HG03460 (cell line): ENCODE results near the gene CTNNBL1.
A peak's percentile ranks its signal among the peaks of the same experiment; 100 is the strongest.

Experiments used
- ATAC-seq: cut with Tn5 transposase; IDR thresholded peaks from one replicate; pipeline ENCODE4 v1.9.1; 2021; ENCODE audit not compliant: unreplicated experiment

The CTNNBL1 gene

GRCh38 chr20:37775200-37775599 is 81.4 kb downstream of the CTNNBL1 start:
- ATAC-seq: no peak

DNA sequence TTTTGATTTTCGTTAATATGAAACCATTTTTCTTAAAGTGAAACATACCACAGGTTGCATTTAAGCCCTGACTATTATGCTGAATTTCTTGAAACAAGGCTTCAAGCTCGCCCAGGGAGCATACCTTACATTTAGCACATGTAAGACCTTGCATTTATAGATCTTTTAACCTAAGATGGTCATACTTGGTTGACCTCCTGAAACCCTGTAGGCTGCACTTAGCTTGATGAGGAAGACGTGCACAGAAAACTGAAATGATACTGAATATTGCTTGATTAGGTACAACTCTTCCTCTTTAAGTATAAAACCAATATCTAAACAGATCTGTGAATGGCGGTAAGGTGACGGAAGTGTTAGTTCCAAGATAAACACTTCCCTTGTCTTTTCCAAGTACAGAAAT is 82.2 kb downstream of the CTNNBL1 start:
- ATAC-seq: no peak

DNA sequence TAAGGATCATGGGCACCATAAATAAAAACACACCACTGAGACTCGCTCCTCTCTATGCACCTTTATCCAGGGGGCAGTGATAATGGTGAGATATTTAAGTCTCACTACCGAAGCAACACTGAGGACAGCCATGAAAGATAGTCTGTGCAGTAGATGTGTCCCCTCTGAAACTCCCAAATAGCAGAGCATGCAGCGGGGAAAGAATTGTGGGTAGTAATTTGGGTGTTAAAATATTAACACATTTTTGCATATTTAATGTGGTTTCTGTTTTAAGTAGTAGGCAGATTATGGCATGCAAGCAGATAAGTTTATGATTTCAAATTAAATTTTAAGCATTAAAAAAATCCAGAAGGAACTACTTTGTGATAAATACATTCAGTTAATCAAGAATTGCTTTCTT is 82.7 kb downstream of the CTNNBL1 start:
- ATAC-seq: no peak

DNA sequence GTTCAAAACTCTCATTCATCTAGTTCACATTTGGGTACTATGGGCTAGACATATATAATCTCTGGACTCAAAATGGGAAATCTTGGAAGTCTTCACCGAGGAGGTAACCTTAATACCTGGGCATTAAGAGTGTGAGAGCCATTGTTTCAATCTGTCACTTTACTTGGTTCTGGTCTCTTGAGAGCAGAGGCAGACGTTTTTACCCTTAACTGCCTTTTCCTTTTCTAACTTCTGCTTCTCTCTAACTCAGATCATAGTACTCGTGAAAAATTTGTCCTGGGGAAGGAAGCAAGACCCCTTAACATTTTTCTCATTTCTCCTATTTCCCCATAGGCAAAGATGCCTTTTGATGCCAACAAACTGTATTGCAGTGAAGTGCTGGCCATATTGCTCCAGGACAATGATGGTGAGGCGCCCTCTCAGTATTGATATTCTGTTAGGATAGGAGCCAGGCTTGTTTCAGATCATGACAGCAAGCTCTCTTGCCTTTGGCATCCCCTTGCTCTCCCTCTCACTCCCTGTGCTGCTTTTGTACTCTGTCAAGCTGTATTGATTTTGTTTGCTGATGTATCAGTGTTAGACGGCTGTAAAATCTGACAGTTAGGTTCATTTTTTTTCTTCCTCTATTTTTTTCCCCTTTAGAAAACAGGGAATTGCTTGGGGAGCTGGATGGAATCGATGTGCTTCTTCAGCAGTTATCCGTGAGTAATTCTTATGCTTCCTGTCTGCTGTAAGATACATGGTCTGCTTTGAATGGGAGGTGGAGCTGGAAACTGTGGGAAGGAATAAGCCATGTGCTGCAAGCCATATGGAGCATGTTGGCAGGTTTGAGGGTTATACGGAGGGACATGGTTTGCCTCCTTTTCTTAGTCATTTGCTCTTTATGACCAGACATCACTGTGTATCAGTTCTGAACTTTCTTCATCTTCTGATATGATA is 83.5 kb downstream of the CTNNBL1 start:
- ATAC-seq: no peak

- no peak for ATAC-seq
Measured at GRCh38 chr20:37777988-37778659, 84.3 kb downstream of the CTNNBL1 start.

- no peak for ATAC-seq
Measured at GRCh38 chr20:37781626-37782025, 87.8 kb downstream of the CTNNBL1 start.

- no peak for ATAC-seq
Measured at GRCh38 chr20:37786043-37786442, 92.2 kb downstream of the CTNNBL1 start.

GRCh38 chr20:37789408-37789807 is 95.6 kb downstream of the CTNNBL1 start:
- ATAC-seq: no peak

- ATAC-seq: no peak
Measured at GRCh38 chr20:37790900-37791299, 97.1 kb downstream of the CTNNBL1 start.

- ATAC-seq: no peak
Measured at GRCh38 chr20:37796121-37796520, 102.3 kb downstream of the CTNNBL1 start.

- no peak for ATAC-seq
Measured at GRCh38 chr20:37796733-37797132, 102.9 kb downstream of the CTNNBL1 start.

- ATAC-seq: no peak
Measured at GRCh38 chr20:37797669-37798175, 103.9 kb downstream of the CTNNBL1 start.

GRCh38 chr20:37798312-37798711 is 104.5 kb downstream of the CTNNBL1 start:
- no peak for ATAC-seq

DNA sequence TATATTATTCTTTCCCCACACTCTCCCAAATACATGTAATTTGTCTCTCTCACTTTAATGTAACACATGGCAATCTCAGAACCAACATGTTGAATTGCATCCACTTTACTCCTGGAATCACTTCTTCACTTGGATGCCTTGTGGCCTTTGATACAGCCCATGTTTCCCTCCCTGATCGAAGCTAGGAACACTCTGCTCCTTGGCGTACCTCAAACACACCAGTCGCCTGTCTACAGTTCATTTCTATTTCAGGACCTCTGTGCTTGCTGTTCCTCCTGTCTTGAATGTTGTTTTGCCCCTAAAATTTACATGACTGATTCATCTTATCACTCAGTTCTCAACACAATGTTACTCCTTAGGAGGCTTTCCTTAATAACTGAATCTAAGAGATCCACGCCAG is 106.8 kb downstream of the CTNNBL1 start:
- no peak for ATAC-seq

DNA sequence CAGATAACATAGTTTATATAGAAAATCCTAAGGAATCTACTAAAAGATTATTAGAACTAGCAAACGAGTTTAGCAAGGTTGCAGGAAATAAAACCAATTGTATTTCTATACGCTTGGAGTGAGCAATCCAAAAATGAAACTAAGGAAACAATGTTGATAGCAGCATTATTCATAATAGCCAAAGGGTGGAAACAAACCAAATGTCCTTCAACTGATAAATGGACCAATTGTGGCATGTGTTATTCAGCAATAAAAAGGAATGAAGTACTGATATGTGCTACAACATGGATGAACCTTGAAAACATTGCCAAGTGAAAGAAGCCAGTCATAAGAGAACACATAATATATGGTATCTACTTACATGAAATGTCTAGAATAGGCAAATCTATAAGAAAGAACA is 108.1 kb downstream of the CTNNBL1 start:
- ATAC-seq: no peak

DNA sequence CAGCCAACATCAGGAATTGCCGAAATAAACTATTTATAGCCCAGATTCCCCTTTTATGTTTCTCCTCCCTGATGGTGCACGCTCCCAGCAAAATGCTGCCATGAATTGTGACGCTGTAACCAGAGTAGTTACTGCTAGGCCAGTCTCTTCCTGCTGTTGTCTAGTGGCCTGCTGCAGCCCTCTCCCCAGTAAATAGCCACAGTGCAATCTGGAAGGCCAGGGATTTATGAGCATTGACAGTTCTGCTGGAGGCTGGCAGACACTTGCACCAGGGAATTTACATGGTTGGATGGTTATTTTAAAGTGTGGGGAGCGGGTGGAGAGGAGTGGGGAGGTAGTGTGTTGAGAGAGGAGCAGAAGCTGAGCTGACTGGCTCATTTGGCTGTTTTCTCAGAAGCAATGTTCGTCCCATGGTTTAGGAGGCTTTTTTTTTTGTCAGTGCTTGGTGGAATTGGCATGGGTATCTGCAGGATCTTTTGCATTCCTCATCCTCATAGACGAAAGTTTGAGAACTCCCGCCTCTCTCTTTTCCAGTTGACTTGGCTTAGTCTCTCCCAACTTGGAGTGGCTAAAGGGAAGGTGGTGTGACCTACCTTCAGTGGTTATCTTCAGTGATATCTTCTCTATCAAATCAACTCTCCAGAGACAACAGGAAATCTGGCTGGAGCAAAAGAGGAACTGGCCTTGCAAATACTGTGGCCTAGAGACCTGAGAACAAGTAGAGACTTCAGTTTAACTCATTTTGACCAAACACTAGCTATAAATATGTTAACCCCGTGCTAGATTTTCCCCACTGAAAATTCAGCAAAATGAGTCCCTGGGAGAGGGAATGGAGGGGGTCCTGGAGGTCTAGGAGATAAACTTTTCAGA is 109.8 kb downstream of the CTNNBL1 start:
- peak; percentile 65 for ATAC-seq

GRCh38 chr20:37804584-37805566 is 111.0 kb downstream of the CTNNBL1 start:
- ATAC-seq: peak; percentile 69

- ATAC-seq: no peak
Measured at GRCh38 chr20:37807471-37808232, 113.8 kb downstream of the CTNNBL1 start.
